Measurements from ENCODE around the gene NOS1.

- no peak for TF ChIP-seq RBBP5 (IDR thresholded peaks at IDR 0.05; ENCODE audit: borderline replicate concordance, low read depth, low read length)
- TF ChIP-seq MAX (IDR thresholded peaks at IDR 0.05), result no peak
- no peak for TF ChIP-seq CTCF (IDR thresholded peaks at IDR 0.05; ENCODE audit: control extremely low read depth in 1 of 3, insufficient read depth in 1 of 3, low read depth in 1 of 3, low read length in 3 of 3)
- TF ChIP-seq EP300 (IDR thresholded peaks at IDR 0.05; ENCODE audit: borderline replicate concordance in 1 of 2, low read depth in 2 of 2, low read length in 2 of 2), result no peak
- TF ChIP-seq POU5F1 (IDR thresholded peaks at IDR 0.05; ENCODE audit: low read depth, low read length), result no peak
- no peak for TF ChIP-seq HDAC2 (IDR thresholded peaks at IDR 0.05; ENCODE audit: borderline replicate concordance in 1 of 2, low read depth in 2 of 2, low read length in 2 of 2)
- TF ChIP-seq SUZ12 (IDR thresholded peaks at IDR 0.05; ENCODE audit: low read length), result no peak
- TF ChIP-seq KDM5A (IDR thresholded peaks at IDR 0.05; ENCODE audit: low read length), result no peak
- no peak for TF ChIP-seq BACH1 (IDR thresholded peaks at IDR 0.05; ENCODE audit: low read length)
Observed at GRCh38 chr12:117293510-117293909, 67.9 kb downstream of the NOS1 start.

Data from H1 (cell line).